Measurements from ENCODE around the gene SMIM17. TPM values are rescaled to one million over a fixed set of nuclear protein-coding genes. Genes with fewer than 3 reads are reported as not detected.

Gene SMIM17
- total RNA-seq, 1 experiment from 2014 or later = not detected

GRCh38 chr19:56623006-56623405 is 20.0 kb upstream of the SMIM17 start:
- no peaks in the 10 kb centered on the region for H4K20me1 ChIP-seq (ENCODE audit: insufficient read depth)
- CTCF ChIA-PET = no interaction called here
- no peak overlapping the region for H2AFZ ChIP-seq (ENCODE audit: low read depth, low read length, poor library complexity, severe bottlenecking)
- H3K27me3 ChIP-seq (ENCODE audit: insufficient read depth, low read length) = no peaks in the 10 kb centered on the region
- H3K4me1 ChIP-seq (ENCODE audit: control insufficient read depth in 1 of 2, insufficient read depth in 2 of 2, low read length in 2 of 2) = no peaks in the 10 kb centered on the region
- H3K9ac ChIP-seq (ENCODE audit: low read length) = no peak overlapping the region
- RAD21 ChIA-PET (ENCODE audit: low non-redundant PET in 1 of 2, low total read pairs in 2 of 2, uncharacterized antibody in 2 of 2, unreplicated experiment in 2 of 2) = no interaction called here
- TF ChIP-seq REST (IDR thresholded peaks at IDR 0.05; ENCODE audit: low read depth) = no peak
- no peak for TF ChIP-seq RAD21 (IDR thresholded peaks at IDR 0.05; ENCODE audit: low read depth)
- no peak for TF ChIP-seq ZNF274 (IDR thresholded peaks at IDR 0.05; ENCODE audit: low read depth, low read length)
- TF ChIP-seq EGR1 (IDR thresholded peaks at IDR 0.05; ENCODE audit: low read depth) = no peak
- TF ChIP-seq SIN3A (IDR thresholded peaks at IDR 0.05; ENCODE audit: low read depth) = no peak
- TF ChIP-seq ELF1 (IDR thresholded peaks at IDR 0.05; ENCODE audit: borderline replicate concordance, low read depth) = no peak
- no peak for TF ChIP-seq ATF3 (IDR thresholded peaks at IDR 0.05)
- TF ChIP-seq JUND (IDR thresholded peaks at IDR 0.05) = no peak
- no peak for TF ChIP-seq POLR2AphosphoS5 (IDR thresholded peaks at IDR 0.05; ENCODE audit: low read depth, low read length)
- no peak for TF ChIP-seq CBX3 (IDR thresholded peaks at IDR 0.05; ENCODE audit: low read depth)
- TF ChIP-seq MAX (IDR thresholded peaks at IDR 0.05) = no peak
- H3K36me3 ChIP-seq (ENCODE audit: control insufficient read depth in 1 of 2, insufficient read depth in 2 of 2, low read length in 2 of 2) = no peaks in the 10 kb centered on the region
- ATAC-seq (no peak), DNase-seq (ENCODE audit: low read depth, low spot score) (no peak)
- BruUV-seq (replicated peaks) = no TSS peak
- H3K27ac ChIP-seq (ENCODE audit: low read depth, low read length) = no peak overlapping the region
- POLR2A ChIA-PET = no interaction called here
- intact Hi-C loops (cut with micrococcal nuclease) = no loop called here
- H3K4me3 ChIP-seq (replicated peaks in 1 of 2; ENCODE audit: low read depth in 1 of 2, low read length in 2 of 2) = no peak overlapping the region
- peaks cover 0 to 21% of the 10 kb centered on the region in 2 experiments; a peak in 2 of 4 replicates for H3K9me3 ChIP-seq (ENCODE audit: control insufficient read depth in 1 of 2, insufficient read depth in 1 of 2, low read depth in 1 of 2, low read length in 2 of 2)
- no peak overlapping the region for H3K4me2 ChIP-seq (ENCODE audit: low read length)
- H3K79me2 ChIP-seq (ENCODE audit: insufficient read depth, low read length) = no peaks in the 10 kb centered on the region
- H3K9me2 ChIP-seq (ENCODE audit: insufficient read depth) = no peaks in the 10 kb centered on the region

All from HCT116 (cell line).